IMR-90 (cell line): Measurements from ENCODE around the gene CFAP221. TPM values are rescaled to one million over a fixed set of nuclear protein-coding genes. Genes with fewer than 3 reads are reported as not detected.

ENCODE experiments used
- ATAC-seq: fragments of 200-7000 bp; cut with Tn5 transposase; 2 replicates; pipeline ENCODE4 v1.9.1; 2020; ENCODE audit warnings: low read depth, mild to moderate bottlenecking, moderate library complexity
- BruUV-seq: library from RNA; stranded (reverse); fragments of 400-500 nt; replicated peaks from 2 replicates; lab custom pipeline; 2021; lab: Mats Ljungman, UMichigan
- CTCF ChIA-PET: fragments of 300-600 bp; formaldehyde crosslinking; extraction: SDS; loops from one replicate; lab custom pipeline; 2021; ENCODE audit warnings: antibody characterized with exemption; lab: Yijun Ruan, JAX
- POLR2A ChIA-PET: fragments of 300-600 bp; sonication (Branson Sonifier 250); formaldehyde crosslinking; loops from one replicate; lab custom pipeline; 2022; ENCODE audit warnings: antibody characterized with exemption; ENCODE audit not compliant: unreplicated experiment; lab: Charles Lee
- DNase-seq: peaks from one replicate; pipeline ENCODE4 v3.0.0; 2013
- H2AFZ ChIP-seq: replicated peaks from 2 replicates; pipeline ENCODE3; 2013; ENCODE audit warnings: low read length, mild to moderate bottlenecking; ENCODE audit not compliant: poor library complexity
- H2AK5ac ChIP-seq: 2 replicates; pipeline ENCODE4 v1.6.1; 2013; ENCODE audit warnings: low read depth, low read length, inconsistent platforms
- H2AK9ac ChIP-seq: replicated peaks from 2 replicates; pipeline ENCODE3; 2013; ENCODE audit warnings: mild to moderate bottlenecking, low read depth, low read length, moderate library complexity; ENCODE audit not compliant: poor library complexity
- H2BK120ac ChIP-seq: 2 replicates; pipeline ENCODE4 v1.6.1; 2013; ENCODE audit warnings: low read depth, low read length, inconsistent platforms
- H2BK15ac ChIP-seq: 3 replicates; pipeline ENCODE4 v1.6.1; 2013; ENCODE audit warnings: low read depth, low read length, inconsistent platforms
- H2BK20ac ChIP-seq: 2 replicates; pipeline ENCODE4 v1.6.1; 2013; ENCODE audit warnings: low read depth, mild to moderate bottlenecking, inconsistent platforms, low read length, moderate library complexity
- H2BK5ac ChIP-seq: 2 replicates; pipeline ENCODE4 v1.6.1; 2013; ENCODE audit warnings: mild to moderate bottlenecking, low read depth, low read length, inconsistent platforms; ENCODE audit not compliant: poor library complexity, severe bottlenecking
- H3K14ac ChIP-seq: replicated peaks from 2 replicates; pipeline ENCODE4 v1.6.1; 2013; ENCODE audit warnings: low read depth, low read length, inconsistent platforms
- H3K18ac ChIP-seq: 2 replicates; pipeline ENCODE4 v1.6.1; 2013; ENCODE audit warnings: low read depth, low read length, control low read depth
- H3K23ac ChIP-seq: 2 replicates; pipeline ENCODE4 v1.6.1; 2013; ENCODE audit warnings: low read depth, low read length, inconsistent platforms
- H3K27ac ChIP-seq: 2 replicates; pipeline ENCODE4 v1.5.1; 2013; ENCODE audit warnings: mild to moderate bottlenecking, control low read depth, low read length; ENCODE audit not compliant: insufficient read depth
- H3K27me3 ChIP-seq: 2 replicates; pipeline ENCODE4 v1.6.1; 2013; ENCODE audit warnings: low read length; ENCODE audit not compliant: control insufficient read depth, insufficient read depth
- H3K36me3 ChIP-seq: 2 replicates; pipeline ENCODE4 v1.6.1; 2013; ENCODE audit warnings: low read length, mixed read lengths; ENCODE audit not compliant: control insufficient read depth, insufficient read depth
- H3K4ac ChIP-seq: 2 replicates; pipeline ENCODE4 v1.6.1; 2013; ENCODE audit warnings: low read depth, low read length, inconsistent platforms
- H3K4me1 ChIP-seq: 2 replicates; pipeline ENCODE4 v1.6.1; 2013; ENCODE audit warnings: low read length, mixed read lengths; ENCODE audit not compliant: control insufficient read depth, insufficient read depth
- H3K4me2 ChIP-seq: 2 replicates; pipeline ENCODE4 v1.6.1; 2013; ENCODE audit warnings: low read depth, mild to moderate bottlenecking, control low read depth, low read length, moderate library complexity
- H3K4me3 ChIP-seq: 2 replicates; pipeline ENCODE4 v1.5.1; 2013; ENCODE audit warnings: low read depth, mild to moderate bottlenecking, control low read depth, low read length, moderate library complexity; ENCODE audit not compliant: insufficient read depth
- H3K56ac ChIP-seq: 2 replicates; pipeline ENCODE4 v1.6.1; 2013; ENCODE audit warnings: low read length, inconsistent platforms; ENCODE audit not compliant: insufficient read depth; ENCODE audit errors: extremely low read depth
- H3K79me1 ChIP-seq, 2 experiments: 2 replicates each; pipeline ENCODE4 v1.6.1; 2013; ENCODE audit warnings: low read length in 2 of 2, inconsistent platforms in 1 of 2, low read depth in 1 of 2
- H3K9ac ChIP-seq: 2 replicates; pipeline ENCODE4 v1.6.1; 2013; ENCODE audit warnings: low read depth, low read length, control low read depth
- H3K9me1 ChIP-seq: 2 replicates; pipeline ENCODE4 v1.6.1; 2013; ENCODE audit warnings: low read length, inconsistent platforms; ENCODE audit not compliant: insufficient read depth
- H3K9me3 ChIP-seq: 2 replicates; pipeline ENCODE4 v1.6.1; 2013; ENCODE audit warnings: low read length; ENCODE audit not compliant: control insufficient read depth, insufficient read depth
- H4K20me1 ChIP-seq: 2 replicates; pipeline ENCODE4 v1.6.1; 2013; ENCODE audit warnings: low read length, inconsistent platforms; ENCODE audit not compliant: insufficient read depth
- H4K5ac ChIP-seq: 2 replicates; pipeline ENCODE4 v1.6.1; 2013; ENCODE audit warnings: mild to moderate bottlenecking, low read depth, low read length, control low read depth
- H4K8ac ChIP-seq, 2 experiments: 2 replicates each; pipeline ENCODE4 v1.6.1; 2013; ENCODE audit warnings: low read depth in 2 of 2, low read length in 2 of 2, control low read depth in 1 of 2, inconsistent platforms in 1 of 2
- H4K91ac ChIP-seq: 2 replicates; pipeline ENCODE4 v1.6.1; 2013; ENCODE audit warnings: low read depth, low read length, inconsistent platforms; ENCODE audit not compliant: insufficient read depth
- CEBPB ChIP-seq: IDR thresholded peaks from 2 replicates; pipeline ENCODE4 v1.6.1; 2012; ENCODE audit warnings: low read depth, low read length, improper control_type of control experiment
- CTCF ChIP-seq: conservative IDR thresholded peaks from 2 replicates; pipeline ENCODE4 v1.5.1; 2012; ENCODE audit warnings: mild to moderate bottlenecking, low read depth, low read length, improper control_type of control experiment
- FOS ChIP-seq: fragments of 150-350 bp; IDR thresholded peaks from 2 replicates; pipeline ENCODE4 v1.6.1; 2016; ENCODE audit warnings: low read depth, low read length
- MAZ ChIP-seq: IDR thresholded peaks from 2 replicates; pipeline ENCODE4 v1.6.1; 2012; ENCODE audit warnings: low read depth, mild to moderate bottlenecking, low read length, improper control_type of control experiment, moderate library complexity, borderline replicate concordance
- MXI1 ChIP-seq: IDR thresholded peaks from 2 replicates; pipeline ENCODE4 v1.6.1; 2012; ENCODE audit warnings: low read depth, mild to moderate bottlenecking, low read length, moderate library complexity, borderline replicate concordance
- NFE2L2 ChIP-seq: fragments of 150-350 bp; IDR thresholded peaks from 2 replicates; pipeline ENCODE4 v1.6.1; 2016; ENCODE audit warnings: low read depth, mild to moderate bottlenecking, low read length
- RAD21 ChIP-seq: IDR thresholded peaks from 2 replicates; pipeline ENCODE4 v1.6.1; 2012; ENCODE audit warnings: low read length, improper control_type of control experiment
- RFX5 ChIP-seq: IDR thresholded peaks from 2 replicates; pipeline ENCODE4 v1.8.0; 2012; ENCODE audit warnings: low read depth, mild to moderate bottlenecking, low read length, moderate library complexity
- SMC3 ChIP-seq: fragments of 150-350 bp; IDR thresholded peaks from 2 replicates; pipeline ENCODE4 v1.6.1; 2016; ENCODE audit warnings: low read depth, mild to moderate bottlenecking, antibody characterized with exemption, low read length, moderate library complexity
- WGBS, 2 experiments: methylation state at CpG; one replicate each; pipeline versions ENCODE4 v1.1.5 to v1.1.7; 2013; ENCODE audit warnings: missing lambda C conversion rate in 2 of 2; ENCODE audit not compliant: insufficient read length in 1 of 2; ENCODE audit errors: extremely low coverage in 2 of 2; 5-methylcytosine and 5-hydroxymethylcytosine counted together
- dilution Hi-C: fragments of 300-500 bp; cut with HindIII; formaldehyde crosslinking; loops from one replicate; pipeline ENCODE4 v1.14.3; 2018; ENCODE audit warnings: low sequenced_read_pairs; ENCODE audit not compliant: unreplicated experiment
- in situ Hi-C: fragments of 300-500 bp; cut with MboI; formaldehyde crosslinking; loops from 3 replicates; pipeline ENCODE4 v1.14.3; 2019; ENCODE audit warnings: low sequenced_read_pairs, inconsistent platforms, mixed read lengths
- intact Hi-C: fragments of 100-400 bp; cut with micrococcal nuclease; formaldehyde crosslinking; loops from 2 replicates; pipeline ENCODE4 v1.10.0; 2022
- polyA plus RNA-seq, 3 experiments: library from polyadenylated mRNA; depleted of rRNA; stranded (reverse); fragments of >200 nt; gene quantifications; 2 replicates each; pipeline ENCODE4 v1.2.3, GENCODE V29; 2012; ENCODE audit warnings: low replicate concordance in 1 of 3
- total RNA-seq: library from RNA; depleted of rRNA; stranded (reverse); fragments of >200 nt; gene quantifications from 2 replicates; pipeline ENCODE4 v1.2.3, GENCODE V29; 2012

The CFAP221 gene
- total and polyA plus RNA-seq, 2 of the 4 experiments (the other 2 are of a cell fraction), result not detected

GRCh38 chr2:119533560-119533959 is 10.7 kb upstream of the CFAP221 start:
- Histone ChIP-seq H3K18ac (no peak overlapping the region), H3K14ac (no peak overlapping the region), H3K4me1 (no peaks in the 10 kb centered on the region), H2AK9ac (no peak overlapping the region), H4K5ac (no peak overlapping the region), H2AK5ac (no peak overlapping the region), H3K4me2 (no peak overlapping the region), H3K27me3 (peaks cover 1% of the 10 kb centered on the region; the same call in 1 of the 2 replicates), H3K56ac (no peak overlapping the region), H3K36me3 (no peaks in the 10 kb centered on the region), H3K27ac (no peak overlapping the region), H4K8ac (no peak overlapping the region), H4K20me1 (no peaks in the 10 kb centered on the region), H3K79me1 (no peaks in the 10 kb centered on the region), H2BK20ac (no peak overlapping the region), H3K23ac (no peak overlapping the region), H2BK120ac (no peak overlapping the region), H4K91ac (no peak overlapping the region), H3K4me3 (no peak overlapping the region), H3K9me1 (no peaks in the 10 kb centered on the region), H3K9ac (no peak overlapping the region), H2AFZ (no peak overlapping the region), H2BK15ac (no peak overlapping the region), H2BK5ac (no peak overlapping the region), H3K9me3 (no peaks in the 10 kb centered on the region), H3K4ac (no peak overlapping the region)
- no TSS peak for BruUV-seq
- dilution Hi-C loops, result no loop called here
- DNase-seq (no peak), ATAC-seq (no peak)
- in situ Hi-C loops, result no loop called here
- CTCF ChIA-PET, result no interaction called here
- TF ChIP-seq SMC3 (no peak), FOS (no peak), CEBPB (no peak), NFE2L2 (no peak), RFX5 (no peak), MAZ (no peak), MXI1 (no peak), RAD21 (no peak), CTCF (no peak)
- intact Hi-C loops, result no loop called here
- no CpG with 5 or more reads among the region's 1 CpG for WGBS, 2 experiments
- POLR2A ChIA-PET, result no interaction called here
